Middle frontal gyrus (tissue), 1 donor: ENCODE measurements around the gene CLEC1A.

Experiments used
- DNase-seq: peaks from one replicate; pipeline ENCODE4 v3.0.0-alpha.2; 2015; ENCODE audit warnings: low spot score; ENCODE audit errors: extremely low spot score

Gene CLEC1A, protein sequence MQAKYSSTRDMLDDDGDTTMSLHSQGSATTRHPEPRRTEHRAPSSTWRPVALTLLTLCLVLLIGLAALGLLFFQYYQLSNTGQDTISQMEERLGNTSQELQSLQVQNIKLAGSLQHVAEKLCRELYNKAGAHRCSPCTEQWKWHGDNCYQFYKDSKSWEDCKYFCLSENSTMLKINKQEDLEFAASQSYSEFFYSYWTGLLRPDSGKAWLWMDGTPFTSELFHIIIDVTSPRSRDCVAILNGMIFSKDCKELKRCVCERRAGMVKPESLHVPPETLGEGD

GRCh38 chr12:10098791-10099190 is at the start of gene CLEC1A:
TSS of gene CLEC1A (minus strand) at chr12:10098985. CDS start at chr12:10098922, 63 bp downstream.
- no peak for DNase-seq

DNA sequence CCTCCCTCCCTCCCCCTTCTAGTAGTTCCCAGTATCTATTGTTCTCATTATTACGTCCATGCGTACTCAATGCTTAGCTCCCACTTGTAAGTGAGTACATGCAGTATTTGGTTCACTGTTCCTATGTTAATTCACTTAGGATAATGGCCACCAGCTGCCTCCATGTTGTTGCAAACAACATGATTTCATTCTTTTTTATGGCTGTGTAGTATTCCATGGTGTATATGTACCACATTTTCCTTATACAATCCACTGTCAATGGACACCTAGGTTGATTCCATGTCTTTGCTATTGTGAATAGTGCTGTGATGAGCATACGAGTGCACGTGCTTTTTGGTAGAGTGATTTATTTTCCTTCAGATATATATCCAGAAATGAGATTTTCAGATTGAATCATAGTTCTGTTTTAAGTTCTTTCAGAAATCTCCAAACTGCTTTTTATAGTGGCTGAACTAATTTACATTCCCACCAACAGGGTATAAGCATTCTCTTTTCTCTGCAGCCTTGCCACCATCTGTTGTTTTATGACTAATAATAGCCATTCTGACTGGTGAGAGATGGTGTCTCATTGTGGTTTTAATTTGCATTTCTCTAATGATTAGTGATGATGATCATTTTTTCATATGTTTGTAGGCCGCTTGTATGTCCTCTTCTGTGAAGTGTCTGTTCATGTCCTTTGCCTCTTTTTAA is 49.1 kb upstream of the CLEC1A start:
- DNase-seq = no peak

DNA sequence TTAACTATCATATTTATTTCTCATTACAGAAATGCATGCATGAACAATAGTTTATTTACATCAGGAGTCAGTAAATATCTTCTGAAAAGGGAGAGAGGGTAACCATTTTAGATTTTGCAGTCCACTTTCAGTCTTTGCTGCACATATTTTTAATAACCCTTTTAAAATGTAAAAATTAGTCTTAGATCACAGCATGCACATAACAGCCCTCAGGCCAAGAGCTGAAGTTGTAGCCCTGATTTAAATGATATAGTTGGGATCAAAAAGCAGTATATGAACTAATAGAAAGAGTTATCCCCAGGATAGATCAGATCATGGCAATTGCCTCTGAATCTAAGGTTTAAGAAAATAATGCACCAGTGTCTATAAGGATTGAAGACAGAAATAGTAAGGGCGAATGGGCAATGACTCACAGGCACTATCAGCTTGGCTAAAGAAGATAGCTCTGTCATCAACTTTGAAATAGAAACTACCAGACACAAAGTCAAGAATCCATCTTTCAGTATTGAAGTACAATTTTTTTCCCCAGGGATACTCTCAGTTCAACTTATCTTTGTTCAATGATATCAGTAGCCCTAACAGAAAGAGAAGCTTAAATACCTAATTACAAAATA is 44.3 kb upstream of the CLEC1A start:
- DNase-seq = no peak

- DNase-seq = peak; percentile 35
Observed at GRCh38 chr12:10140001-10140400, 41.2 kb upstream of the CLEC1A start.

DNA sequence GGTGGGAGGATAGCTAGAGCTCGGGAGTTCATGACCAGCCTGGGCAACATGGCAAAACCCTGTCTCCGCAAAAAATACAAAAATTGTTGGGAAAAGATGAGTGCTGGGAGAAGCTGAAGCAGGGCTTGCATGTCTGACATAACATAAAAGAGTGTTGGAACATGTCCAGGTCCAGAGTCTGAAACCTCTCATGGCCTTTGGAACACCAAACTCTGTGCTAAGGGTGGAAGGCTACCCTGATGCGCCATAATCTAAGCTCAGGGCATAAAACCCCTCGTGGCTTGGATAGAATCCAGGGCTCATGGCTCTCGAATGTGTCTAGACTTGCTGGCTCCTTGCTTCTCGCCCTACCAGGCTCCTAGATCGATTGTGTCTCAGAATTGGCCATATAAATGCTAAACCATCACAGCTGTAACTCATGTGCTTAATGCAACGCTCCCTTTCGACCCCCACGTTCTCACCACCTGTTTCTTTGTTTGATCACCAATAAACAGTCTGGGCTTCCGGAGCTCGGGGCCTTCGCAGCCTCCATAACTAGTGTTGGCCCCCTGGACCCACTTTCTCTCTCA is 37.9 kb upstream of the CLEC1A start:
- no peak for DNase-seq

GRCh38 chr12:10135126-10135525 is 36.3 kb upstream of the CLEC1A start:
- no peak for DNase-seq

DNA sequence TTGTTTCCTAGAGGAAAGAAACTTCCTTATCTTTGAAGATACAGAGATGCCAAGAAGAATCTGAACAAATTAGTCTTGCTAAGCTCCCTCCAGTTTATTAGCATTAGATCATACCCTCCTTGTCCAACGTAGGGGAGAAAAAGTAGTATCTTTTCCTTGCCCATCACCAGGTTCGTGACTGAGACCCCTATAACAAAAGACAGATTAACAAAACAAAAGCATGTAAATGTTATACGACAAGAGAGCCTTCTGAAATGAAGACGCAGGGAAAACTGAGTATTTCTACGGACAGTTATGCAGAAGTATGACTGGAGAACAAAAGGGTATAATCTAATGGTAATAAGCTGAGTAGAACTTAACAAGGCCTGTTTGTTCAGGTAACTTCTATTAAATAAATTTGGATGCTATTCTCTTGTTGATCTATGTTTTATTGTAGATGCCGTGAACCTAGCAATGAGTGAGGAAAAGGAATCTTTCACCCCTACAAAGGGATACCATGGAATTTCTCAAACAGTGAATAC is 34.1 kb upstream of the CLEC1A start:
- no peak for DNase-seq

DNA sequence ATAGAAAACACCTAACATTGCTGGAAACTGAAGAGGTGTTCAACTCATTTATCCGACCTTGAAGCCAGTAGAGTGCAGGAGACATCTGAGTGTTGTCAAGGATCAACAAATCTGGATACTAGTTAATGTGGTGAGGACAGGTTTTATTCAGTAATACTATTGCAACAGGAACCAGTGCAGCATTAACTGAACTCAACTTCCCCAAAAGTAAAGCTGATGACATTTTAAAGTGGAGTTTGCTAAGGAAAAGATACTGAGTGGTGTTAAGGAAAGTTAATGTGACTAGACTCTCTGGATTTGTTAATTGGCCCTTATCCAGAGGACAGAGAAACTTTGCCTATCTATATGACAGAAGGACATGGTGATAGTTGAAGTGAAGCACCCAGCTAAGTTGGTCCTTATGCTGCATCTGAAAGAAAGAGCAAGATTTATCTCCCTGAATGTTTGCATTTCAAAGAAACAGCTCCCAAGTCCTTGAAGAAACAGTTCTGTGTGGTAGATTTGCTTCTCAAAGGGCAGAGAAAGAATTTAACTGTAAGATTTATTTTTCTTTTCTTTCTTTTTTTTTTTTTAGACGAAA is 32.4 kb upstream of the CLEC1A start:
- no peak for DNase-seq

- no peak for DNase-seq
Observed at GRCh38 chr12:10130042-10130441, 31.3 kb upstream of the CLEC1A start, which contains the start of gene CLEC7A. TSS of gene CLEC7A (minus strand) at chr12:10130199. CDS start at chr12:10130082, 117 bp downstream.

DNA sequence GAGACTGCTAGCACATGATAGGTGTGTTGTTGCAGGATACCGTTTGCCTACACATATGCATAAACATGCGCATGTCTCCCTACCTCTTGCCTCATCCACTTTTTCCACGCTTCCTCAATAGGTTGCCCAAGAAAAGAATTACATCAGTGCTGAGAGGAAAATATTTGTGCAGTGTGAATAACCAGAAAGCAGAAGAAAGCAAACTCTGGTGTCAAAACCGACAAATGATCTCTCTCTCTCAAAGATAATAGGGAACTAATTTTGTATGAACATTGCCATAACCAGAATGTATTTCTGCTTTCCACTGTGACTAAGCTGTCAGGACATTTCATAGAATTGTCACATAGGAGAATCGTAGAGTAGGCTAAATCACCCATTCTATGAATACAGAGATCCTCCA is 29.9 kb upstream of the CLEC1A start:
- DNase-seq = no peak

DNA sequence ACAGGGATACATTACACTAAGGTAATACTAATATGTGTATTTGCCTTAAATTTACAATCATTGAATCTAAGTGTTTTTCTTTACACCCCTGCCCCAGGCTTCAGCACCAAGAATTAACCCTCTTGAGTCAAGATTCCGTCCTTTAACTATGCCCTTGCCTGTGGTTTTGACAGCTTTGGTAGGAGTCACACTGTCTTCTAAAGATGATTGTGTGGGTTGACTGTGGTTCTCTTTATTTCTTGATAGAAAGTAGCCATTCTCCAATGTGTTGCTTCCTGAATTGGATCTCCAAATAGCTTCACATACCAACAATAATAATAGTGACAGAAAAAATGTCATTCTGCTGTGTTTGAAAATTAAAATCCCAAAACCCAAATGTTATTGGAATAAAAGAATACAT is 27.6 kb upstream of the CLEC1A start:
- DNase-seq = no peak

- DNase-seq = no peak
Observed at GRCh38 chr12:10122689-10123088, 23.9 kb upstream of the CLEC1A start.

DNA sequence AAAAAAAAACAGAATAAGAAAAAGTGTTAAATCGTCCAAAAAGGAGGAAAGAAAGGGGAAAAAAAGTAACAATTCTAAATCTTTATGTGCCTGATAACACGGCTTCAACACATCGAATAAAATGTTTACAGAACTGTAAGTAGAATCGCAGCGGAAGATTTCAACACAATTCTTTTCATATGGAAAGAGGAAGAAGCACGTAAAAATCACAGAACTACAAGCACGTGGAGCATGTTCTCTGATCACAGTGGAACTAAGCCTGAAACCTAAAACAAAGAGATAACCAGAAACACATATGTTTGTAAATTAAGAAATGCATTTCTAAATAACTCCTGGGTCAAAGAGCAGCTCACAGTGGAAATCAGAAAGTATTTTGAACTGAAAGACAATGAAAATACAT is 22.5 kb upstream of the CLEC1A start:
- DNase-seq = no peak

GRCh38 chr12:10119066-10119465 is 20.3 kb upstream of the CLEC1A start:
- DNase-seq = no peak

- no peak for DNase-seq
Observed at GRCh38 chr12:10115890-10116289, 17.1 kb upstream of the CLEC1A start.

DNA sequence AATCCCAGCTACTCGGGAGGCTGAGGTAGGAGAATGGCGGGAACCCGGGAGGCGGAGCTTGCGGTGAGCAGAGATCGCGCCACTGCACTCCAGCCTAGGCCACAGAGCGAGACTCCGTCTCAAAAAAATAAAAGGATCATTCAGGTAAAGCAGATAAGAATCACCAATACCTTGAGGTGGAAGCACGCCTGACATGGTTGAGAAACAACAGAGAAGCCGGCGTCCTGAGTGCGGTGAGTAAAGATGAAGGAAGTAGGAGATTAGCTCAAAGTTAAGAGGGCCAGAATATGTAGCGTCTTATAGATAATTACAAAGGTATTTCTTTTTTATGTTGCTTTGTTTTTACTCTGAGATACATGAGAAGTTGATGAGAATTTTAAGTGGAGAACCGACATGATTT is 16.5 kb upstream of the CLEC1A start:
- no peak for DNase-seq

- no peak for DNase-seq
Observed at GRCh38 chr12:10113920-10114319, 15.1 kb upstream of the CLEC1A start.

GRCh38 chr12:10113075-10113474 is 14.3 kb upstream of the CLEC1A start:
- no peak for DNase-seq

DNA sequence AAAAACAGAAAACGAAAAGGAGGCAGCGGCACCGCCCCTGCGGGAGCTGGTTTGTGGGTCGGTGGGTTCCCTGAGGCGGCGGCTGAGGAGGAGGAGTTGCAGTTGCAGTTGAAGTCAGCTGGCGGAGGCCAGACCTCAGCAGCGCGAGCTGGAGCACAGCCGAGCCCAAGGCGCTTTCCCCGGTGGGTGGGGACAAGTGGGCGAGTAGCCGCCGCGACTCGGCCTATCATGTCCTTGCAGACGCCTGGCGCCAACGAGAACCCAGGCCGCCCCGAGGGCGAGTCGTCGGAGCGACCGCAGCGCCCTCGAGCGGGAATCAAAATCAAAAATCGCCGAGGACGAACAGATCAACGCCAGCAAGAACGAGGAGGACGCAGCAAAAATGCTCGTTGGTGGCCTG is 12.7 kb upstream of the CLEC1A start:
- DNase-seq = no peak

- DNase-seq = no peak
Observed at GRCh38 chr12:10110256-10110844, 11.6 kb upstream of the CLEC1A start.

DNA sequence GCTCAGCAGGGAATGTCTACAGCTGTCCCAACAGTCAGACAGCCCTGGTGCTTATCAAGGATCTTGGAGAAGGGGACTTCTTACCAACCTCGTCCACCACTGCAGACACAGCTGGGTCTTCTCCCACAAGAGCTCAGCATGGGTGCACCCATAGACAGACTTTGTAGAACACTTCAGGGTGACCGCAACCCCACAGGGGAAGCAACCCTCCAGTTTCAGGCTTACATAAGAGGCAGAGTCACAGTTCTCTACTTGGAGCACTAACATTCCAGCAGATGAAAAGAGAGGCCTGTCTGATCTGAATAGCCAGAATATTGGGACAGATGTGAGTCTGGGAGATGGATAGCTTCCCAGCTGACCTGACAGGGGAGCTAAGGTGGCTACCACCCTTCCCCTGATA is 3.5 kb upstream of the CLEC1A start:
- no peak for DNase-seq
